TTC549 (cell line): ENCODE measurements around the gene RAP1A.
"Not testable (repeated sequence)": the region's sequence is repeated elsewhere in the genome, so short reads cannot be mapped to it uniquely, and the experiment has no call there.

Experiments used
- FAIRE-seq: peaks from 2 replicates; lab custom pipeline; 2012; peaks lifted over from hg19 to GRCh38; lab: Jason Lieb, UNC

Gene RAP1A

GRCh38 chr1:111598544-111598943 lies 21.0 kb upstream of the RAP1A start:
- FAIRE-seq: no peak

- no peak for FAIRE-seq
Observed at GRCh38 chr1:111599781-111600693, 19.6 kb upstream of the RAP1A start.

- no peak for FAIRE-seq
Observed at GRCh38 chr1:111600886-111601386, 18.7 kb upstream of the RAP1A start.

GRCh38 chr1:111602302-111602701 lies 17.3 kb upstream of the RAP1A start:
- no peak for FAIRE-seq

GRCh38 chr1:111602974-111603373 lies 16.6 kb upstream of the RAP1A start:
- FAIRE-seq: no peak

GRCh38 chr1:111603979-111604378 lies 15.6 kb upstream of the RAP1A start:
- no peak for FAIRE-seq

- no peak for FAIRE-seq
Observed at GRCh38 chr1:111604931-111605330, 14.7 kb upstream of the RAP1A start.

DNA sequence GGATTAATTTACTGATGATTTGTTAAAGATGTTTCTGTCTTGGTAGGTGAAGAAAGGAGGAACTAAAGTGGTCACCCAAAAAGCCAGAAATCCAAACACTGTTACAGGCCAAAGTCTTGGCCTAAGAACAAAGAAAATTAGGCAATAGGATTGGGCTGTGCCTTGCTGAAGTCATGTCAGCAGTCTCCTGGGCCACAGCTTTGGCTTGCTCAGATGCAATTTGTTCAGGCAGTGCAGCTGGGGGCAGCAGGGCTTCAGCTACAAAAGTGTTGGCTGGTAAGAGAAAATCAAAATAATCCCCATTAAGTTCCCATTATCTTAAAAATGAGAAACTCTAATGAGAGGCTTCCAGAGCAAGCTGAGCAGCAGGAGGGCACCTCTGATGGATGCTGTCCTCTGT lies 14.0 kb upstream of the RAP1A start:
- FAIRE-seq: no peak

GRCh38 chr1:111606457-111607215 lies 13.0 kb upstream of the RAP1A start:
- not testable (repeated sequence) for FAIRE-seq

DNA sequence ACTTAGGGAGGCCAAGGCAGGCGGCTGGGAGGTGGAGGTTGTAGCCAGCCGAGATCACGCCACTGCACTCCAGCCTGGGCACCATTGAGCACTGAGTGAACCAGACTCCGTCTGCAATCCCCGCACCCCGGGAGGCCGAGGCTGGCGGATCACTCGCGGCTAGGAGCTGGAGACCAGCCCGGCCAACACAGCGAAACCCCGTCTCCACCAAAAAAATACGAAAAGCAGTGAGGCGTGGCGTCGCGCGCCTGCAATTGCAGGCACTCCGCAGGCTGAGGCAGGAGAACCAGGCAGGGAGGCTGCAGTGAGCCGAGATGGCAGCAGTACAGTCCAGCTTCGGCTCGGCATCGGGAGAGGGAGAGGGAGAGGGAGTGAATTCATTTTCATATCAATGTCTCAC lies 11.1 kb upstream of the RAP1A start:
- FAIRE-seq: not testable (repeated sequence)

GRCh38 chr1:111611986-111612385 lies 7.6 kb upstream of the RAP1A start:
- no peak for FAIRE-seq

GRCh38 chr1:111615870-111616715 lies 3.5 kb upstream of the RAP1A start:
- no peak for FAIRE-seq

DNA sequence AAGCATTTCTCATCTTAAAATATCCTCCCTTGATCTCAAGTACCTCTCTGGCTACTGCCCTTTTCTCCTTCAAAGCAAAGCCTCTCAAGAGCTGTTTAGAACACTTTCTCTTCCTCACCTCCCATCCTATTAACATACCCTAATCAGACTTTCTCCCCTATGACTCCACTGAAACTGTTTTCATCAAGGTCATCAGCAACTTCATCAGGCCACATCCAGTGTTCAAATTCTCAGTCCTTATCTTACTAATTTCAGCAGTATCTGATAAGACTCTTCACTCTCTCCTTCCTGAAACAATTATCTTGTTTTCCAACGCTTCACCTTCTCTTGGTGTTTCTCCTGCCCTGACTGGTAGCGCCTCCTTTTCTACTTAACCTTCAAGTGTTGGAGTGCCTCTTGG lies 1.5 kb upstream of the RAP1A start:
- FAIRE-seq: no peak

GRCh38 chr1:111618961-111619634 lies 491 bp upstream of the RAP1A start:
- FAIRE-seq: no peak

- FAIRE-seq: no peak
Observed at GRCh38 chr1:111620441-111620971, 917 bp downstream of the RAP1A start.

DNA sequence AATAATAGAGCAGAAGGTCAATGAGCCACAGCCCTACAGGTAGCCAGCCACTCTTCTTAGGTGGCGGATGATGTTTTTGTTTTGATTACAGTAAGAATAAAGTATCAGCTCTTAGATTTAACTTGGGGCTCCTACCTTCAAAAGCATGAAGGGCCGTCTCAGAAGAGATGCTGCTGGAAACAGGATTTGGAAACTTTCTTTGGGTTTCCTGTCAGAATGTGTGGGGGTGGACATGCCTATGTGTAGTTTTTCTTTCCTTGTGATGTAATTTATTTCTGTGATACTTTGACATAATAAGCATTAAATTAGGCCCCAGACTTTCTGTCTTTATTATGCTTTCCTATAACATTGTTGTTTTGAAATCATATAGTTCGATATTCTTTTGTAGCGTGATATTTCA lies 1.5 kb downstream of the RAP1A start:
- FAIRE-seq: no peak

GRCh38 chr1:111622166-111622565 lies 2.6 kb downstream of the RAP1A start:
- FAIRE-seq: no peak

DNA sequence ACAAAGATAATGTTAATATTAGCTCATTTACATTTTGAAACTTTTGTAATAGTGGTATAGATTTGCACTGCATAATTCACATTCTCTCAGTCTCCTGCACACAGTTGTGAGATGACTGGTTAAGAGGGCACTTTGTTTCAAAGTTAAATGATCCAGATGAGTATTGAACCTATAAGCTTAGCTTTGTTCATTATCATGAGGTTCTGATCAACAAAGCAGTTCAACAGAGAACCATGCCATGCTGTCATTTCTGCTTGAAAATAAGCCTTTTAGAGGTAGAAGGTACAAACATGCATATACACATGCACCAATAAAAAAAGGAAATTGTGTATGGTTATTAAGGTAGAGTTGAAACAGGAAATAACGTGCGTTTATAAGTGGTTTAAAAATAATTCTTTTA lies 4.8 kb downstream of the RAP1A start:
- FAIRE-seq: no peak

- FAIRE-seq: no peak
Observed at GRCh38 chr1:111625276-111625675, 5.7 kb downstream of the RAP1A start.

DNA sequence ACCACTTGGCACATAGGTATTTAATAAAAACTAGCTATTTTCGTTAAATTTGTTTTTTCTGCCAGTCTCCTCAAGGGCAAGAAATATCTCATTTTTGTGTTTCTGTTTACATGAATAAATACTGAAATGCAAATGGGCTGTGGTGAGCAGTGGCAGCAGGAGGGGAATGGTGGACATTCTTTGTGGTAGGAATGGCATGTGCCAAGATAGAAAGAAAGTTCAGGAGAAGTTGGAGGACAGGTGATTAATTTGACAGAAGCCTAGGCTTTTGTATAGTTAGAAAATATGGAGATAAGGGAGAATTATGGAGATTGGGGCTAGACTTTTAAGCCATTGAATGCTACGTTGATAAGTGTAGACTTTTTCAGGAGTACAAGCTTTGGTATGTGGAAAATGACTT lies 8.6 kb downstream of the RAP1A start:
- no peak for FAIRE-seq

- FAIRE-seq: no peak
Observed at GRCh38 chr1:111629190-111629954, 9.8 kb downstream of the RAP1A start.
